K562 (cell line): ENCODE results near the gene SLC19A1. TPM values are rescaled to one million over a fixed set of nuclear protein-coding genes. Genes with fewer than 3 reads are reported as not detected.

Experiments used
- ARID2 ChIP-seq: fragments of 450-650 bp; IDR thresholded peaks from 2 replicates; pipeline ENCODE4 v1.6.1; 2017; ENCODE audit warnings: antibody characterized with exemption, mild to moderate bottlenecking
- FUS ChIP-seq: fragments of 200-400 bp; formaldehyde crosslinking; optimal IDR thresholded peaks from 2 replicates; pipeline ENCODE3; 2017; ENCODE audit warnings: low read depth, low read length
- HNRNPL ChIP-seq: fragments of 200-400 bp; formaldehyde crosslinking; IDR thresholded peaks from 2 replicates; pipeline ENCODE4 v1.6.1; 2017; ENCODE audit warnings: low read depth, mild to moderate bottlenecking, low read length
- LARP7 ChIP-seq: fragments of 450-650 bp; IDR thresholded peaks from 2 replicates; pipeline ENCODE4 v1.6.1; 2016
- NCOA1 ChIP-seq: fragments of 450-650 bp; IDR thresholded peaks from 2 replicates; pipeline ENCODE4 v1.6.1; 2016; ENCODE audit warnings: low read depth
- NFYB ChIP-seq: IDR thresholded peaks from 2 replicates; pipeline ENCODE4 v1.6.1; 2011; ENCODE audit warnings: mild to moderate bottlenecking, moderate library complexity; ENCODE audit not compliant: insufficient read length; ENCODE audit errors: extremely low read depth
- PBX2 ChIP-seq, 2 experiments: IDR thresholded peaks in 1 of 2; conservative IDR thresholded peaks in 1 of 2; 2 replicates each; pipeline ENCODE4 v1.6.1; 2016; ENCODE audit warnings: low read depth in 2 of 2, mild to moderate bottlenecking in 1 of 2, missing compliant biosample characterization in 1 of 2, missing genetic modification characterization in 1 of 2, moderate library complexity in 1 of 2
- POLR2AphosphoS2 ChIP-seq: IDR thresholded peaks from 2 replicates; pipeline ENCODE4 v1.6.1; 2012; ENCODE audit warnings: low read length, improper control_type of control experiment
- POLR2G ChIP-seq: fragments of 200-400 bp; formaldehyde crosslinking; IDR thresholded peaks from 2 replicates; pipeline ENCODE4 v1.6.1; 2017; ENCODE audit warnings: low read depth, mild to moderate bottlenecking, antibody characterized with exemption, low read length, moderate library complexity
- SMARCA4 ChIP-seq: fragments of 450-650 bp; IDR thresholded peaks from 2 replicates; pipeline ENCODE4 v1.6.1; 2016
- SNIP1 ChIP-seq: fragments of 450-650 bp; IDR thresholded peaks from 2 replicates; pipeline ENCODE4 v1.7.1; 2017; ENCODE audit warnings: low read depth, mild to moderate bottlenecking
- USF2 ChIP-seq: sonication (generic); formaldehyde crosslinking; IDR thresholded peaks from 2 replicates; pipeline ENCODE4 v1.5.0; 2020; ENCODE audit warnings: missing genetic modification reagents
- ZC3H11A ChIP-seq: IDR thresholded peaks from 2 replicates; pipeline ENCODE4 v1.6.1; 2012; ENCODE audit warnings: low read depth, low read length, improper control_type of control experiment
- ZNF311 ChIP-seq: fragments of 250-450 bp; sonication (Bioruptor Pico); IDR thresholded peaks from 2 replicates; pipeline ENCODE4 v1.4.0; 2020; ENCODE audit warnings: mild to moderate bottlenecking, moderate library complexity
- ZNF354B ChIP-seq: fragments of 250-450 bp; sonication (Bioruptor Pico); IDR thresholded peaks from 2 replicates; pipeline ENCODE4 v1.4.0; 2020
- polyA plus RNA-seq, 8 experiments: library from polyadenylated mRNA; depleted of rRNA in 4 of 8; stranded (reverse) in 5 of 8; unstranded in 3 of 8; fragments of >200 nt; fragmentation: Nextera tagmentation in 2 of 8; fragmentation: Illumina TruSeq in 1 of 8; extraction: Ambion mirVana in 2 of 8; extraction: Trizol in 1 of 8; gene quantifications; 2 replicates each; pipeline versions ENCODE4 v1.2.1 to v1.2.3, GENCODE V29; 2011 to 2014; ENCODE audit warnings: inconsistent platforms in 1 of 8, missing spikeins in 1 of 8
- total RNA-seq, 7 experiments: library from RNA; depleted of rRNA in 6 of 7; stranded (reverse); fragments of >200 nt in 6 of 7; fragmentation: Illumina TruSeq in 2 of 7; extraction: Trizol in 2 of 7; gene quantifications; 2 replicates each; pipeline versions ENCODE4 v1.2.1 to v1.2.3, GENCODE V29; 2011 to 2021; ENCODE audit warnings: low replicate concordance in 1 of 7
- TF ChIP-seq, protein P1 (sequence below), 2 experiments: fragments of 450-650 bp; IDR thresholded peaks; 2 replicates each; pipeline ENCODE4 v1.6.1; 2016; ENCODE audit warnings: mild to moderate bottlenecking in 2 of 2, borderline replicate concordance in 1 of 2, low read depth in 1 of 2, moderate library complexity in 1 of 2

The SLC19A1 gene
- total and polyA plus RNA-seq, 9 of the 15 experiments (the other 6 are each of a cell fraction or from before 2014, with no cell fraction given), result 0.65 to 88.7 (median 12.0) TPM

GRCh38 chr21:45509566-45510465, 32.4 kb downstream of the SLC19A1 start (continued):
- TF ChIP-seq, protein P1, sequence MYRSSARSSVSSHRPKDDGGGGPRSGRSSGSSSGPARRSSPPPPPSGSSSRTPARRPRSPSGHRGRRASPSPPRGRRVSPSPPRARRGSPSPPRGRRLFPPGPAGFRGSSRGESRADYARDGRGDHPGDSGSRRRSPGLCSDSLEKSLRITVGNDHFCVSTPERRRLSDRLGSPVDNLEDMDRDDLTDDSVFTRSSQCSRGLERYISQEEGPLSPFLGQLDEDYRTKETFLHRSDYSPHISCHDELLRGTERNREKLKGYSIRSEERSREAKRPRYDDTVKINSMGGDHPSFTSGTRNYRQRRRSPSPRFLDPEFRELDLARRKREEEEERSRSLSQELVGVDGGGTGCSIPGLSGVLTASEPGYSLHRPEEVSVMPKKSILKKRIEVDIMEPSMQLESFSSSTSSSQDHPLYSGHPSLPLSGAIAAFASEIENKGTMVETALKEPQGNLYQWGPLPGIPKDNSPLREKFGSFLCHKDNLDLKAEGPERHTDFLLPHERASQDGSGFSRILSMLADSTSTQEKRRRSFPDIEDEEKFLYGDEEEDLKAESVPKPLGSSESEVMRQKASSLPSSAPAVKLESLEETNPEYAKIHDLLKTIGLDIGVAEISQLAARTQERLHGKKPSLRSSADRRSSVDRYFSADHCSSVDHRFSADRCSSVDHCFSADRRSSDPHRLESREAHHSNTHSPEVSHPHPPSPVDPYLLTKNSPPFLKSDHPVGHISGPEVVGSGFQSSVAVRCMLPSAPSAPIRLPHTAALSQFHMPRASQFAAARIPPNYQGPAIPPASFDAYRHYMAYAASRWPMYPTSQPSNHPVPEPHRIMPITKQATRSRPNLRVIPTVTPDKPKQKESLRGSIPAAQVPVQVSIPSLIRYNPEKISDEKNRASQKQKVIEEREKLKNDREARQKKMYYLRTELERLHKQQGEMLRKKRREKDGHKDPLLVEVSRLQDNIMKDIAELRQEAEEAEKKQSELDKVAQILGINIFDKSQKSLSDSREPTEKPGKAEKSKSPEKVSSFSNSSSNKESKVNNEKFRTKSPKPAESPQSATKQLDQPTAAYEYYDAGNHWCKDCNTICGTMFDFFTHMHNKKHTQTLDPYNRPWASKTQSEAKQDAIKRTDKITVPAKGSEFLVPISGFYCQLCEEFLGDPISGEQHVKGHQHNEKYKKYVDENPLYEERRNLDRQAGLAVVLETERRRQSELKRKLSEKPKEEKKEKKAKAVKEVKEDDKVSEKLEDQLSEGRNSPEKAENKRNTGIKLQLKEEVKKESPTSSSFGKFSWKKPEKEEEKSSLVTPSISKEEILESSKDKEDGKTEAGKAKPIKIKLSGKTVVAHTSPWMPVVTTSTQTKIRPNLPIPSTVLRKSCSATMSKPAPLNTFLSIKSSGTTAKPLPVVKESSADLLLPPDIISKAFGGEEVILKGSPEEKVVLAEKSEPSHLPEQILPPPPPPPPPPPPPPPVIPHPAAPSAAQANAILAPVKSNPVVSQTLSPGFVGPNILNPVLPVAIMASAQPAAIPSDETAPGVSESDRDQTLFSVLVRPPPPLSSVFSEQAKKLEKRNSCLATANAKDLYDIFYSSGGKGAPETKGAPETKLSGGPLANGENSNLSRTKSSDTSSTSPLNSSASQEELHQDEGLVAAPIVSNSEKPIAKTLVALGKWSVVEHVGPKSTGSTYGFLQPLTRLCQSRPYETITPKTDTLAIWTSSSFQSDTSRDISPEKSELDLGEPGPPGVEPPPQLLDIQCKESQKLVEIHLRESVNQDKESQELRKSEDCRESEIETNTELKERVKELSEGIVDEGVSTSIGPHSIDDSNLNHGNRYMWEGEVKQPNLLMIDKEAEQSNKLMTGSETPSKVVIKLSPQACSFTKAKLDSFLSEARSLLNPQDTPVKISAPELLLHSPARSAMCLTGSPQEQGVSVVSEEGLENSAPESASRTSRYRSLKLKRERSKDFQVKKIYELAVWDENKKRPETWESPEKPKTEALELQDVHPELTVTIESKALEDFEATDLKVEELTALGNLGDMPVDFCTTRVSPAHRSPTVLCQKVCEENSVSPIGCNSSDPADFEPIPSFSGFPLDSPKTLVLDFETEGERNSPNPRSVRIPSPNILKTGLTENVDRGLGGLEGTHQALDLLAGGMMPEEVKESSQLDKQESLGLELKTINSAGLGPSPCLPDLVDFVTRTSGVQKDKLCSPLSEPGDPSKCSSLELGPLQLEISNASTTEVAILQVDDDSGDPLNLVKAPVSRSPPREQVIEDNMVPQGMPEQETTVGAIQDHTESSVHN (IDR thresholded peaks at IDR 0.05; ENCODE audit: borderline replicate concordance in 1 of 2, low read depth in 1 of 2), result no peak
- peak; percentile 83; the same call in 1 of the 2 replicates for TF ChIP-seq HNRNPL
- no peak for TF ChIP-seq ARID2
- no peak for TF ChIP-seq NFYB
- no peak for TF ChIP-seq ZNF311 (CRISPR knock-in tag)
- peak; percentile 77 for TF ChIP-seq POLR2G
- TF ChIP-seq USF2 (CRISPR knock-in tag), result no peak
- no peak for TF ChIP-seq ZC3H11A
- TF ChIP-seq ZNF354B (CRISPR knock-in tag), result no peak
- 0 out of 2 replicates have a peak, but pooled peaks have one; percentile 44 for TF ChIP-seq POLR2AphosphoS2
- no peak for TF ChIP-seq NCOA1
- TF ChIP-seq PBX2 (CRISPR knock-in tag; IDR thresholded peaks at IDR 0.05; ENCODE audit: low read depth), result no peak
- no peak for TF ChIP-seq PBX2 (tag; conservative IDR thresholded peaks at IDR 0.05; ENCODE audit: low read depth)
- TF ChIP-seq SMARCA4, result no peak
- no peak for TF ChIP-seq SNIP1
- TF ChIP-seq FUS, result peak; percentile 87
- TF ChIP-seq LARP7, result no peak
